ENCODE results near the gene GNS.

The GNS gene

DNA sequence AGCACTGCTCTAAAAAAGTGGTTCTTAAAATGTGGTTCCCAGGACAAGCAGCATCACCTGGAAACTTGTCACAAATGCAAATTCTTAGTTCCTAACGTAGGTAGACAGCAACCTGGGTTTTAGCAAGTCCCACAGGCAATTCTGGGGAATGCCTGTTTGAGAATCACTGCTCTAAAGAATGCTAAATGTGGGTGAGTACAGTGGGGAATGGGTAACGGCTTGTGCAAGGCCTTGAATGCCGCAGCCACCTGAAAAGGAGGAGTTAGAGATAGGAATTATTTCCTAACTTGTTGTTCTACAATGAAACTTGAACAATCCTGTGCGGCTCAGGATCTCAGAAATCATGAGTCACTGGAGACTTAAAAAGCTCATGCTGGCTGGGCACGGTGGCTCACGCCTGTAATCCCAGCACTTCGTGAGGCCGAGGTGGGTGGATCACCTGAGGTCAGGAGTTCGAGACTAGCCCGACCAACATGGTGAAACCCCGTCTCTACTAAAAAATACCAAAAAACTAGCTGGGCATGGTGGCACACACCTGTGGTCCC, 34.9 kb downstream of the GNS start:
- H3K36me3 ChIP-seq (ENCODE audit: control insufficient read depth in 1 of 2, insufficient read depth in 2 of 2, low read length in 2 of 2), result peaks cover 23 to 59% of the 10 kb centered on the region in 2 donors

DNA sequence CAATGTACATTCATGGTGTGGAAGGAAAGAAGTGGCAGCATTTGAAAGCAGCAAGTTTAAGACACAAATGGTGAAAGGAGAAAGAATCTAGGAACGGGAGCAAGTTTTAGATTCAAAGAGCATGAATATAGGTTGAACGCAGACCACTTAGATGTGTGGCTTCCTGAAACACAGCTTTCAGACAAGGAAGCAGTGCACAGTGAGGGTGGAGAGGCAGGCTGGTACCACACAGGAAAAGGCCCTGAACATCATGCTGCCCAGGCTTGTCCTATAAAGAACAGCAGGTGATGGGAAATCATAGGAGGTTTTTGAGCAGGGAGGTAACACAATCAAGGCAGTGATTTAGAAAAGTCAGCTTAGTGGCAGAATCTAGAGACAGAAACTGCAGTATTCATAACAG, 35.6 kb downstream of the GNS start:
- Histone ChIP-seq H3K4me3 (ENCODE audit: low read depth in 1 of 2, low read length in 2 of 2) (no peak overlapping the region), H3K36me3 (ENCODE audit: control insufficient read depth in 1 of 2, insufficient read depth in 2 of 2, low read length in 2 of 2) (peaks cover 24 to 59% of the 10 kb centered on the region in 2 donors), H3K27ac (ENCODE audit: low read depth, low read length) (no peak overlapping the region), H3K27me3 (ENCODE audit: control insufficient read depth in 1 of 2, insufficient read depth in 2 of 2, low read length in 2 of 2) (no peaks in the 10 kb centered on the region), H3K4me1 (ENCODE audit: control insufficient read depth in 1 of 2, insufficient read depth in 2 of 2, low read length in 2 of 2) (no peaks in the 10 kb centered on the region), H3K9me3 (ENCODE audit: control insufficient read depth in 1 of 2, low read length in 2 of 2) (no peaks in the 10 kb centered on the region), H3K9ac (ENCODE audit: low read depth in 1 of 2, low read length in 2 of 2) (no peak overlapping the region)

More for the DNA sequence above, 34.9 kb downstream of the GNS start:
- no peak overlapping the region for H3K9ac ChIP-seq (ENCODE audit: low read depth in 1 of 2, low read length in 2 of 2)
- no peaks in the 10 kb centered on the region for H3K27me3 ChIP-seq (ENCODE audit: control insufficient read depth in 1 of 2, insufficient read depth in 2 of 2, low read length in 2 of 2)
- no peaks in the 10 kb centered on the region for H3K9me3 ChIP-seq (ENCODE audit: control insufficient read depth in 1 of 2, low read length in 2 of 2)
- no peaks in the 10 kb centered on the region for H3K4me1 ChIP-seq (ENCODE audit: control insufficient read depth in 1 of 2, insufficient read depth in 2 of 2, low read length in 2 of 2)
- H3K4me3 ChIP-seq (ENCODE audit: low read depth in 1 of 2, low read length in 2 of 2), result no peak overlapping the region
- no peak overlapping the region for H3K27ac ChIP-seq (ENCODE audit: low read depth, low read length)

DNA sequence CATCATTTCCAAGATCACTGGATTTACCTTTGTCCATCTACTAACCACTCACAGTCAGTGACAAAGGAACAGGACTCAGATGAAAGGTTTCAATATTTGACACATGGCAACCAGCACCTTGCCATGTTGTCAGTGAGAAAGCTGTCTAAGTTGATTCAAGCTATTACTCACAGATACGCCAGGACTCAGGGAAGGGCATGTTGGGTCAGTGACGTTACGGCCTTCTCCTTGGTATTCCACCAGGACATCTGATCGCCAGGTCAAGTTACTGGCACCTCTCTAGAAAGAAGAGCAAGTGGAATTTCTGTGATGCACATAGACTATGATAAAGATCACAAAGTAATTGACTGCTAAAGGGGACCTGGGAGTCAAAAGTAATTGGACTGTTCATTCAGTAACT, 36.4 kb downstream of the GNS start:
- no peaks in the 10 kb centered on the region for H3K4me1 ChIP-seq (ENCODE audit: control insufficient read depth in 1 of 2, insufficient read depth in 2 of 2, low read length in 2 of 2)
- H3K27me3 ChIP-seq (ENCODE audit: control insufficient read depth in 1 of 2, insufficient read depth in 2 of 2, low read length in 2 of 2), result no peaks in the 10 kb centered on the region
- H3K9ac ChIP-seq (ENCODE audit: low read depth in 1 of 2, low read length in 2 of 2), result no peak overlapping the region
- H3K4me3 ChIP-seq (ENCODE audit: low read depth in 1 of 2, low read length in 2 of 2), result no peak overlapping the region
- peaks cover 28 to 59% of the 10 kb centered on the region in 2 donors for H3K36me3 ChIP-seq (ENCODE audit: control insufficient read depth in 1 of 2, insufficient read depth in 2 of 2, low read length in 2 of 2)
- H3K27ac ChIP-seq (ENCODE audit: low read depth, low read length), result no peak overlapping the region
- no peaks in the 10 kb centered on the region for H3K9me3 ChIP-seq (ENCODE audit: control insufficient read depth in 1 of 2, low read length in 2 of 2)

DNA sequence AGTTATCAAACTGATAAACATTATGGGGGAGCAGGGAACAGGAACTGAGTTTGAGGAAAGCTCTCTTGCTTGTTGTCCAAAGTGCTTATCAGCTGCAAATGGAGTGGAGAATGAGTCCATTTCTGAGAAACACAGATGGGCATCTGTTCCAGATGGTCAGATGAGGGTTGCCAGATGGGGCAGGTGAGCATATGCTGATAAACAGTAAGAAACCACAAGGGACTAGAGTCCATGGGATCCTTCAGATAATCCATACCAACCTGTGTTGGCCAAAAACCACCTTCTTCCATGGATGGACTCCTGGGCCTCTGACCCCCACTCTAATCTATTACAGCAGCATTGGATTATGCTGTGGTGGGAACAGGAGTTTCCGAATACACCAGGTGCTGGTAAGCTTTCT, 38.3 kb downstream of the GNS start:
- Histone ChIP-seq H3K4me3 (ENCODE audit: low read depth in 1 of 2, low read length in 2 of 2) (no peak overlapping the region), H3K9me3 (ENCODE audit: control insufficient read depth in 1 of 2, low read length in 2 of 2) (no peaks in the 10 kb centered on the region), H3K9ac (ENCODE audit: low read depth in 1 of 2, low read length in 2 of 2) (no peak overlapping the region), H3K36me3 (ENCODE audit: control insufficient read depth in 1 of 2, insufficient read depth in 2 of 2, low read length in 2 of 2) (peaks cover 33 to 68% of the 10 kb centered on the region in 2 donors), H3K27ac (ENCODE audit: low read depth, low read length) (no peak overlapping the region), H3K27me3 (ENCODE audit: control insufficient read depth in 1 of 2, insufficient read depth in 2 of 2, low read length in 2 of 2) (no peaks in the 10 kb centered on the region), H3K4me1 (ENCODE audit: control insufficient read depth in 1 of 2, insufficient read depth in 2 of 2, low read length in 2 of 2) (no peaks in the 10 kb centered on the region)

DNA sequence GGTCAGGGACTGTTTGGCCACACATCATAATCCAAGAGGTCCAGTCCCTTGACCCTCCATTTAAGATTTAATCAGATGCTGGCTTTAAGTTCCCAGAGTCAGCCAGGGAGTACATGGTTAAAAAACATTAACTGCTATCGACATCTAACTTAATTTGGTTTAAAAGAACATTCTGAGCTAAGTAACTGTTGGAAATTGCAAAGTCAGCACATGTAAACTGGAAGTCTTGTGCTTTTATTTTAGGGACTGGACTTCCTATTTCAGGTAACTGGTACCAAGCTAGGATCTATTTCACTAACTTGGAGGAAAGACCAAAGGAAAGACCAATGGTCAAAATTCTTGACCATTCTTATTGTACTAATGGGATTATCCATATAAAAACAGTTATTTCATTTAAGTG, 40.6 kb downstream of the GNS start:
- H3K36me3 ChIP-seq (ENCODE audit: control insufficient read depth in 1 of 2, insufficient read depth in 2 of 2, low read length in 2 of 2), result peaks cover 29 to 69% of the 10 kb centered on the region in 2 donors
- no peak overlapping the region for H3K27ac ChIP-seq (ENCODE audit: low read depth, low read length)

DNA sequence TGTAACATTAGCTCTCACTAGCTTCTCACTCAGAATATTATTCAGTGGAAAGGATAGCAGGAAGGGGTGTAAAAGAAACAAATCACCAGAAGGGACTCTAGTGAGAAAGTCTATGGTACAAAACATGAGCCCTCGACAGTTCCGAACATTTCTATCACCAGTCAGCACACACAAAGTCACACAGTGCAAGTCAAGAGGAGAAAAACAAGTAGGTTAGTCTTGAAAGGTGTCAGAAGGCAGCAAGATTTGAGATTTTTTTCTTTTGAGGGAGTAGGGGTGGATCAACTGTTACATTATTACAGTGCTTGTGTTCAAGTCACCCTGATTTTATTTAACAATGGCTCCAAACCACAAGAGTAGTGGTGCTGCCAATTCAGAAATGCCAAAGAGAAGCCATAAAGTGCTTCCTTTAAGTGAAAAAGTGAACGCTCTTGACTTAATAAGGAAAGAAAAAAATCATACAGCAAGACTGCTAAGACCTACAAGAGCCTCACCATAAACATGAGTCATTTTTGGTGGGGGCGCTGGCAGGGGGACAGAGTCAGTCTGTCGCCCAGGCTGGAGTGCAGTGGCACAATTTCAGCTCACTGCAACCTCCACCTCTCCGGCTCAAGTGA, 42.3 kb downstream of the GNS start:
- no peak overlapping the region for H3K27ac ChIP-seq (ENCODE audit: low read depth, low read length)
- no peaks in the 10 kb centered on the region for H3K4me1 ChIP-seq (ENCODE audit: control insufficient read depth in 1 of 2, insufficient read depth in 2 of 2, low read length in 2 of 2)
- no peak overlapping the region for H3K4me3 ChIP-seq (ENCODE audit: low read depth in 1 of 2, low read length in 2 of 2)
- H3K27me3 ChIP-seq (ENCODE audit: control insufficient read depth in 1 of 2, insufficient read depth in 2 of 2, low read length in 2 of 2), result no peaks in the 10 kb centered on the region
- H3K36me3 ChIP-seq (ENCODE audit: control insufficient read depth in 1 of 2, insufficient read depth in 2 of 2, low read length in 2 of 2), result peaks cover 19 to 52% of the 10 kb centered on the region in 2 donors
- H3K9me3 ChIP-seq (ENCODE audit: control insufficient read depth in 1 of 2, low read length in 2 of 2), result no peaks in the 10 kb centered on the region
- no peak overlapping the region for H3K9ac ChIP-seq (ENCODE audit: low read depth in 1 of 2, low read length in 2 of 2)

More for the DNA sequence above, 40.6 kb downstream of the GNS start:
- Histone ChIP-seq H3K9me3 (ENCODE audit: control insufficient read depth in 1 of 2, low read length in 2 of 2) (no peaks in the 10 kb centered on the region), H3K27me3 (ENCODE audit: control insufficient read depth in 1 of 2, insufficient read depth in 2 of 2, low read length in 2 of 2) (no peaks in the 10 kb centered on the region), H3K4me3 (ENCODE audit: low read depth in 1 of 2, low read length in 2 of 2) (no peak overlapping the region), H3K4me1 (ENCODE audit: control insufficient read depth in 1 of 2, insufficient read depth in 2 of 2, low read length in 2 of 2) (no peaks in the 10 kb centered on the region), H3K9ac (ENCODE audit: low read depth in 1 of 2, low read length in 2 of 2) (no peak overlapping the region)

DNA sequence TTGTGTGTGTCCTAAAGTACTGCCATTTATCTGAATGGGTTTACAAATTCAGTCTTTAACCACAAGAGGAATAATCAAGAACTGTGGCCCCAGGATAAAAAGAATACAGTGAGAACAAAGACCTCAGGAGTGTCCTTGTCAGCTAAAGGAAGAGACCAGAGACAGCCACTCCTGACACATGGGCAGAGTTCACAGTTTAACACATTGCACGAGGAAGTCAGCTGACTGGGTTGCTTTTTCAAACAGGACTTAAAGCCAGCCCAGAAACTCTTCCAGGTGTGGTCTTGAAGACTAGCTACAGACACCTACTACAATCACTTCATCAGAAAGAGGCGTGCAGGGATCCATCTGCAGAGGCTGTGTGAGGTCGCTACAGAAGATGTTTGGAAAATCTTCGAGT, 42.8 kb downstream of the GNS start:
- Histone ChIP-seq H3K27ac (ENCODE audit: low read depth, low read length) (no peak overlapping the region), H3K36me3 (ENCODE audit: control insufficient read depth in 1 of 2, insufficient read depth in 2 of 2, low read length in 2 of 2) (peaks cover 19 to 47% of the 10 kb centered on the region in 2 donors), H3K4me1 (ENCODE audit: control insufficient read depth in 1 of 2, insufficient read depth in 2 of 2, low read length in 2 of 2) (no peaks in the 10 kb centered on the region), H3K4me3 (ENCODE audit: low read depth in 1 of 2, low read length in 2 of 2) (no peak overlapping the region), H3K9me3 (ENCODE audit: control insufficient read depth in 1 of 2, low read length in 2 of 2) (no peaks in the 10 kb centered on the region), H3K9ac (ENCODE audit: low read depth in 1 of 2, low read length in 2 of 2) (no peak overlapping the region), H3K27me3 (ENCODE audit: control insufficient read depth in 1 of 2, insufficient read depth in 2 of 2, low read length in 2 of 2) (no peaks in the 10 kb centered on the region)

DNA sequence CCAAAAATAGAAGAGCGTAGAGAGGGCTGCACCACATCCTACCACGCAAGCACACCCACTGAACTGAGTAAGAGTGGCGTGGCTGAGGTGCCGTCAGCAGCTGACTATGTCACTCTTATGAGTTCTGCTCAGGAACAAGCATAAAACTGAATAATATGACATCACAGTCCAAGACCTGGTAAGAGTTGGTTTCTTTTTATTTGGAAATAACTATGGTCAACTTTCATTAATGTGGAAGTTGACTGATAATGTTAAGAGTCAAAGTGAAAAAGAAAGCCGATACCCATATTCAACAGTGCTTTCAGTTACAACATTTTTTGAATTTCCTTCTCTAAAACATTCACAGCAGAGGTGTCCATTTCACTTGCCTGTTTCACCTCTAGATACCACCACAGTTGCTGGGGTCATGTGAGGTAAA, 44.6 kb downstream of the GNS start:
- Histone ChIP-seq H3K4me3 (ENCODE audit: low read depth in 1 of 2, low read length in 2 of 2) (no peak overlapping the region), H3K9me3 (ENCODE audit: control insufficient read depth in 1 of 2, low read length in 2 of 2) (no peaks in the 10 kb centered on the region), H3K9ac (ENCODE audit: low read depth in 1 of 2, low read length in 2 of 2) (no peak overlapping the region), H3K27me3 (ENCODE audit: control insufficient read depth in 1 of 2, insufficient read depth in 2 of 2, low read length in 2 of 2) (no peaks in the 10 kb centered on the region), H3K27ac (ENCODE audit: low read depth, low read length) (peak overlapping the region; percentile 3), H3K36me3 (ENCODE audit: control insufficient read depth in 1 of 2, insufficient read depth in 2 of 2, low read length in 2 of 2) (peaks cover 12 to 29% of the 10 kb centered on the region in 2 donors), H3K4me1 (ENCODE audit: control insufficient read depth in 1 of 2, insufficient read depth in 2 of 2, low read length in 2 of 2) (no peaks in the 10 kb centered on the region)

DNA sequence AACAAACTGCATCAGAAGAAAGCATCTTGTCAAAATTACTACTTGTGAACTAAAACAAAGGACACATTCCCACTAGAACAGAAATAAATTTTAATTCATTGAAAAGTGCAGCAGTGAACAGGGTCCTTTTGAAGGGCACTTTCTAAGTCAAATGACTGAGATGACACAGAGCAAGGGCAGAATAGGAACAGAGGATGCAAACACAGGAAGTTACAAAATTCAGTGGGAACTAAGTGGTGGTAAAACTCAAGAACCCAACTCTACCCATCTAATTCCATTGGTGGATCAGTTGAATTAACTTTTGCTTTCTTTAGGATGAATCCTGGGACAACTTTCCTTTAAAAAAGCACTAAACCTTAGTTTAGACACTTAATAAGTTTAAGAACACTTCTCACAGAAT, 45.8 kb downstream of the GNS start:
- Histone ChIP-seq H3K9me3 (ENCODE audit: control insufficient read depth in 1 of 2, low read length in 2 of 2) (no peaks in the 10 kb centered on the region), H3K4me1 (ENCODE audit: control insufficient read depth in 1 of 2, insufficient read depth in 2 of 2, low read length in 2 of 2) (no peaks in the 10 kb centered on the region), H3K27me3 (ENCODE audit: control insufficient read depth in 1 of 2, insufficient read depth in 2 of 2, low read length in 2 of 2) (no peaks in the 10 kb centered on the region), H3K9ac (ENCODE audit: low read depth in 1 of 2, low read length in 2 of 2) (no peak overlapping the region), H3K27ac (ENCODE audit: low read depth, low read length) (no peak overlapping the region), H3K36me3 (ENCODE audit: control insufficient read depth in 1 of 2, insufficient read depth in 2 of 2, low read length in 2 of 2) (peaks cover 9 to 27% of the 10 kb centered on the region in 2 donors), H3K4me3 (ENCODE audit: low read depth in 1 of 2, low read length in 2 of 2) (no peak overlapping the region)

DNA sequence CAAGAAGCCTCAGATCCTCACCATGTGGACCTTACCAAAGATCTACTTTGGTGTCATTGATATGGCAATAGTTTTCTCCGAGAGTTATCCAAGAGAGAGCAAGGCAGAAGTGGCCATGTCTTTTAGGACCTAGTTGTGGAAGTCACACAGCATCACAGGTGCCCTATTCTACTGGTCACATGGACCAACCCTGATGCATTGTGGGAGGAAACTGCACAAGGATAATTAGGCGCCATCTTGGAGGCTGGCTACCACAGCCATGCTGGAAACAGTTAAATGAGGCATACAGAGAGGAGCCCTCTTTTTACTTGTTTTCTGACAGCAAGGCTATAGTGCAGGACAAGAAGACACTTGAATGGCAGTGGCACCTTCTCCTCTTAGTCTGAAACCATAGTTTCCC, 49.8 kb downstream of the GNS start:
- H3K9ac ChIP-seq (ENCODE audit: low read depth in 1 of 2, low read length in 2 of 2), result no peak overlapping the region
- H3K27me3 ChIP-seq (ENCODE audit: control insufficient read depth in 1 of 2, insufficient read depth in 2 of 2, low read length in 2 of 2), result no peaks in the 10 kb centered on the region
- H3K9me3 ChIP-seq (ENCODE audit: control insufficient read depth in 1 of 2, low read length in 2 of 2), result no peaks in the 10 kb centered on the region
- H3K27ac ChIP-seq (ENCODE audit: low read depth, low read length), result no peak overlapping the region
- H3K4me1 ChIP-seq (ENCODE audit: control insufficient read depth in 1 of 2, insufficient read depth in 2 of 2, low read length in 2 of 2), result no peaks in the 10 kb centered on the region
- H3K4me3 ChIP-seq (ENCODE audit: low read depth in 1 of 2, low read length in 2 of 2), result no peak overlapping the region
- no peaks in the 10 kb centered on the region for H3K36me3 ChIP-seq (ENCODE audit: control insufficient read depth in 1 of 2, insufficient read depth in 2 of 2, low read length in 2 of 2)

Measured in duodenal mucosa (tissue), 2 donors.